IMR-90 (cell line): Measurements from ENCODE around the gene CENPP. TPM values are rescaled to one million over a fixed set of nuclear protein-coding genes. Genes with fewer than 3 reads are reported as not detected.

Experiments used
- ATAC-seq: fragments of 200-7000 bp; cut with Tn5 transposase; 2 replicates; pipeline ENCODE4 v1.9.1; 2020; ENCODE audit warnings: low read depth, mild to moderate bottlenecking, moderate library complexity
- BruUV-seq: library from RNA; stranded (reverse); fragments of 400-500 nt; replicated peaks from 2 replicates; lab custom pipeline; 2021; lab: Mats Ljungman, UMichigan
- CTCF ChIA-PET: fragments of 300-600 bp; formaldehyde crosslinking; extraction: SDS; loops from one replicate; lab custom pipeline; 2021; ENCODE audit warnings: antibody characterized with exemption; lab: Yijun Ruan, JAX
- POLR2A ChIA-PET: fragments of 300-600 bp; sonication (Branson Sonifier 250); formaldehyde crosslinking; loops from one replicate; lab custom pipeline; 2022; ENCODE audit warnings: antibody characterized with exemption; ENCODE audit not compliant: unreplicated experiment; lab: Charles Lee
- DNase-seq: peaks from one replicate; pipeline ENCODE4 v3.0.0; 2013
- H2AFZ ChIP-seq: replicated peaks from 2 replicates; pipeline ENCODE3; 2013; ENCODE audit warnings: low read length, mild to moderate bottlenecking; ENCODE audit not compliant: poor library complexity
- H2AK5ac ChIP-seq: 2 replicates; pipeline ENCODE4 v1.6.1; 2013; ENCODE audit warnings: low read depth, low read length, inconsistent platforms
- H2AK9ac ChIP-seq: replicated peaks from 2 replicates; pipeline ENCODE3; 2013; ENCODE audit warnings: mild to moderate bottlenecking, low read depth, low read length, moderate library complexity; ENCODE audit not compliant: poor library complexity
- H2BK120ac ChIP-seq: 2 replicates; pipeline ENCODE4 v1.6.1; 2013; ENCODE audit warnings: low read depth, low read length, inconsistent platforms
- H2BK15ac ChIP-seq: 3 replicates; pipeline ENCODE4 v1.6.1; 2013; ENCODE audit warnings: low read depth, low read length, inconsistent platforms
- H2BK20ac ChIP-seq: 2 replicates; pipeline ENCODE4 v1.6.1; 2013; ENCODE audit warnings: low read depth, mild to moderate bottlenecking, inconsistent platforms, low read length, moderate library complexity
- H2BK5ac ChIP-seq: 2 replicates; pipeline ENCODE4 v1.6.1; 2013; ENCODE audit warnings: mild to moderate bottlenecking, low read depth, low read length, inconsistent platforms; ENCODE audit not compliant: poor library complexity, severe bottlenecking
- H3K14ac ChIP-seq: replicated peaks from 2 replicates; pipeline ENCODE4 v1.6.1; 2013; ENCODE audit warnings: low read depth, low read length, inconsistent platforms
- H3K18ac ChIP-seq: 2 replicates; pipeline ENCODE4 v1.6.1; 2013; ENCODE audit warnings: low read depth, low read length, control low read depth
- H3K23ac ChIP-seq: 2 replicates; pipeline ENCODE4 v1.6.1; 2013; ENCODE audit warnings: low read depth, low read length, inconsistent platforms
- H3K27ac ChIP-seq: 2 replicates; pipeline ENCODE4 v1.5.1; 2013; ENCODE audit warnings: mild to moderate bottlenecking, control low read depth, low read length; ENCODE audit not compliant: insufficient read depth
- H3K27me3 ChIP-seq: 2 replicates; pipeline ENCODE4 v1.6.1; 2013; ENCODE audit warnings: low read length; ENCODE audit not compliant: control insufficient read depth, insufficient read depth
- H3K36me3 ChIP-seq: 2 replicates; pipeline ENCODE4 v1.6.1; 2013; ENCODE audit warnings: low read length, mixed read lengths; ENCODE audit not compliant: control insufficient read depth, insufficient read depth
- H3K4ac ChIP-seq: 2 replicates; pipeline ENCODE4 v1.6.1; 2013; ENCODE audit warnings: low read depth, low read length, inconsistent platforms
- H3K4me1 ChIP-seq: 2 replicates; pipeline ENCODE4 v1.6.1; 2013; ENCODE audit warnings: low read length, mixed read lengths; ENCODE audit not compliant: control insufficient read depth, insufficient read depth
- H3K4me2 ChIP-seq: 2 replicates; pipeline ENCODE4 v1.6.1; 2013; ENCODE audit warnings: low read depth, mild to moderate bottlenecking, control low read depth, low read length, moderate library complexity
- H3K4me3 ChIP-seq: 2 replicates; pipeline ENCODE4 v1.5.1; 2013; ENCODE audit warnings: low read depth, mild to moderate bottlenecking, control low read depth, low read length, moderate library complexity; ENCODE audit not compliant: insufficient read depth
- H3K56ac ChIP-seq: 2 replicates; pipeline ENCODE4 v1.6.1; 2013; ENCODE audit warnings: low read length, inconsistent platforms; ENCODE audit not compliant: insufficient read depth; ENCODE audit errors: extremely low read depth
- H3K79me1 ChIP-seq, 2 experiments: 2 replicates each; pipeline ENCODE4 v1.6.1; 2013; ENCODE audit warnings: low read length in 2 of 2, inconsistent platforms in 1 of 2, low read depth in 1 of 2
- H3K9ac ChIP-seq: 2 replicates; pipeline ENCODE4 v1.6.1; 2013; ENCODE audit warnings: low read depth, low read length, control low read depth
- H3K9me1 ChIP-seq: 2 replicates; pipeline ENCODE4 v1.6.1; 2013; ENCODE audit warnings: low read length, inconsistent platforms; ENCODE audit not compliant: insufficient read depth
- H3K9me3 ChIP-seq: 2 replicates; pipeline ENCODE4 v1.6.1; 2013; ENCODE audit warnings: low read length; ENCODE audit not compliant: control insufficient read depth, insufficient read depth
- H4K20me1 ChIP-seq: 2 replicates; pipeline ENCODE4 v1.6.1; 2013; ENCODE audit warnings: low read length, inconsistent platforms; ENCODE audit not compliant: insufficient read depth
- H4K5ac ChIP-seq: 2 replicates; pipeline ENCODE4 v1.6.1; 2013; ENCODE audit warnings: mild to moderate bottlenecking, low read depth, low read length, control low read depth
- H4K8ac ChIP-seq, 2 experiments: 2 replicates each; pipeline ENCODE4 v1.6.1; 2013; ENCODE audit warnings: low read depth in 2 of 2, low read length in 2 of 2, control low read depth in 1 of 2, inconsistent platforms in 1 of 2
- H4K91ac ChIP-seq: 2 replicates; pipeline ENCODE4 v1.6.1; 2013; ENCODE audit warnings: low read depth, low read length, inconsistent platforms; ENCODE audit not compliant: insufficient read depth
- BHLHE40 ChIP-seq: fragments of 150-350 bp; IDR thresholded peaks from 2 replicates; pipeline ENCODE4 v1.6.1; 2016; ENCODE audit warnings: mild to moderate bottlenecking, low read depth, low read length
- CEBPB ChIP-seq: IDR thresholded peaks from 2 replicates; pipeline ENCODE4 v1.6.1; 2012; ENCODE audit warnings: low read depth, low read length, improper control_type of control experiment
- CHD1 ChIP-seq: IDR thresholded peaks from 2 replicates; pipeline ENCODE4 v1.6.1; 2012; ENCODE audit warnings: low read depth, low read length, improper control_type of control experiment
- ELK1 ChIP-seq: fragments of 150-350 bp; IDR thresholded peaks from 2 replicates; pipeline ENCODE4 v1.6.1; 2016; ENCODE audit warnings: low read depth, mild to moderate bottlenecking, low read length, moderate library complexity, borderline replicate concordance
- FOS ChIP-seq: fragments of 150-350 bp; IDR thresholded peaks from 2 replicates; pipeline ENCODE4 v1.6.1; 2016; ENCODE audit warnings: low read depth, low read length
- MAFK ChIP-seq: IDR thresholded peaks from 2 replicates; pipeline ENCODE4 v1.6.1; 2012; ENCODE audit warnings: low read depth, low read length, improper control_type of control experiment
- MAZ ChIP-seq: IDR thresholded peaks from 2 replicates; pipeline ENCODE4 v1.6.1; 2012; ENCODE audit warnings: low read depth, mild to moderate bottlenecking, low read length, improper control_type of control experiment, moderate library complexity, borderline replicate concordance
- MXI1 ChIP-seq: IDR thresholded peaks from 2 replicates; pipeline ENCODE4 v1.6.1; 2012; ENCODE audit warnings: low read depth, mild to moderate bottlenecking, low read length, moderate library complexity, borderline replicate concordance
- NFE2L2 ChIP-seq: fragments of 150-350 bp; IDR thresholded peaks from 2 replicates; pipeline ENCODE4 v1.6.1; 2016; ENCODE audit warnings: low read depth, mild to moderate bottlenecking, low read length
- POLR2A ChIP-seq: IDR thresholded peaks from 2 replicates; pipeline ENCODE4 v1.6.1; 2012; ENCODE audit warnings: mild to moderate bottlenecking, low read depth, low read length
- RAD21 ChIP-seq: IDR thresholded peaks from 2 replicates; pipeline ENCODE4 v1.6.1; 2012; ENCODE audit warnings: low read length, improper control_type of control experiment
- RCOR1 ChIP-seq: IDR thresholded peaks from 2 replicates; pipeline ENCODE4 v1.6.1; 2012; ENCODE audit warnings: mild to moderate bottlenecking, low read length, improper control_type of control experiment; ENCODE audit not compliant: insufficient replicate concordance
- RFX5 ChIP-seq: IDR thresholded peaks from 2 replicates; pipeline ENCODE4 v1.8.0; 2012; ENCODE audit warnings: low read depth, mild to moderate bottlenecking, low read length, moderate library complexity
- SMC3 ChIP-seq: fragments of 150-350 bp; IDR thresholded peaks from 2 replicates; pipeline ENCODE4 v1.6.1; 2016; ENCODE audit warnings: low read depth, mild to moderate bottlenecking, antibody characterized with exemption, low read length, moderate library complexity
- whole genome bisulfite sequencing, 2 experiments: methylation state at CpG; one replicate each; pipeline versions ENCODE4 v1.1.5 to v1.1.7; 2013; ENCODE audit warnings: missing lambda C conversion rate in 2 of 2; ENCODE audit not compliant: insufficient read length in 1 of 2; ENCODE audit errors: extremely low coverage in 2 of 2; 5-methylcytosine and 5-hydroxymethylcytosine counted together
- dilution Hi-C: fragments of 300-500 bp; cut with HindIII; formaldehyde crosslinking; loops from one replicate; pipeline ENCODE4 v1.14.3; 2018; ENCODE audit warnings: low sequenced_read_pairs; ENCODE audit not compliant: unreplicated experiment
- in situ Hi-C: fragments of 300-500 bp; cut with MboI; formaldehyde crosslinking; loops from 3 replicates; pipeline ENCODE4 v1.14.3; 2019; ENCODE audit warnings: low sequenced_read_pairs, inconsistent platforms, mixed read lengths
- intact Hi-C: fragments of 100-400 bp; cut with micrococcal nuclease; formaldehyde crosslinking; loops from 2 replicates; pipeline ENCODE4 v1.10.0; 2022
- polyA plus RNA-seq, 3 experiments: library from polyadenylated mRNA; depleted of rRNA; stranded (reverse); fragments of >200 nt; gene quantifications; 2 replicates each; pipeline ENCODE4 v1.2.3, GENCODE V29; 2012; ENCODE audit warnings: low replicate concordance in 1 of 3
- total RNA-seq: library from RNA; depleted of rRNA; stranded (reverse); fragments of >200 nt; gene quantifications from 2 replicates; pipeline ENCODE4 v1.2.3, GENCODE V29; 2012
- TF ChIP-seq, protein P1 (sequence below): conservative IDR thresholded peaks from 2 replicates; pipeline ENCODE4 v1.5.1; 2012; ENCODE audit warnings: mild to moderate bottlenecking, low read depth, low read length, improper control_type of control experiment
- TF ChIP-seq, protein P2 (sequence below): fragments of 150-350 bp; IDR thresholded peaks from 2 replicates; pipeline ENCODE4 v1.6.1; 2017; ENCODE audit warnings: mild to moderate bottlenecking, antibody characterized with exemption, low read length, low read depth

CENPP gene
- total and polyA plus RNA-seq, 2 of the 4 experiments (the other 2 are of a cell fraction), result 1.4 to 2.0 TPM

DNA sequence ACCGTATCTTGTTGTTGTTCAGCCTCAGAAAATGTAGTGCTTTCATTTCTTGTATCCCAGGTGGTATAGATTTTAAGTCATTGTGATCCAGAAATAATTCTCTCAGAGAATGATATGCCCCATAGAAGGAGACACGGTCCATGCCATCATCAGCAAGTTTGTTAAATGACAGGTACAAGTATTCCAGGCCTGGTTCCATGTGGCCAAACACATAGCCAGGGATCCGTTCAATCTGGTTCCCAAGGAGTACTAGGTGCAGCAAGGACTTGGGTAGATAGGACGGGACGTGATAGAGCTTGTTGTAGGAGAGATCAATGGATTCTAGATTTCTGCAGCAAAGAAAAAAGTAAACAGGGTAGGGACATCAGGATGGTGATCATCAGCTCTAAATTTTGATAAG lies 175.0 kb downstream of the CENPP start:
- dilution Hi-C loops, result no loop called here

More for the DNA sequence above, 175.0 kb downstream of the CENPP start:
- Histone ChIP-seq H3K27ac (no peak overlapping the region), H3K79me1 (peaks cover 0 to 9% of the 10 kb centered on the region in 2 experiments; a peak in 2 of 4 replicates), H3K4ac (no peak overlapping the region), H3K23ac (no peak overlapping the region), H2BK20ac (no peak overlapping the region), H3K4me1 (peaks cover 16% of the 10 kb centered on the region), H3K4me3 (no peak overlapping the region), H2BK120ac (no peak overlapping the region), H3K36me3 (no peaks in the 10 kb centered on the region), H3K27me3 (no peaks in the 10 kb centered on the region), H2BK15ac (0 out of 3 replicates have a peak overlapping the region, but pooled peaks have one; percentile 15), H3K56ac (no peak overlapping the region), H2BK5ac (no peak overlapping the region), H4K8ac (no peak overlapping the region), H3K9ac (no peak overlapping the region), H3K14ac (no peak overlapping the region), H3K9me3 (no peaks in the 10 kb centered on the region), H3K9me1 (peaks cover 12% of the 10 kb centered on the region), H4K91ac (no peak overlapping the region), H4K20me1 (no peaks in the 10 kb centered on the region), H2AK5ac (no peak overlapping the region; the same call in 1 of the 2 replicates), H3K18ac (no peak overlapping the region), H2AFZ (no peak overlapping the region), H4K5ac (no peak overlapping the region), H3K4me2 (no peak overlapping the region), H2AK9ac (no peak overlapping the region)
- intact Hi-C loops, result no loop called here
- TF ChIP-seq, protein P1, sequence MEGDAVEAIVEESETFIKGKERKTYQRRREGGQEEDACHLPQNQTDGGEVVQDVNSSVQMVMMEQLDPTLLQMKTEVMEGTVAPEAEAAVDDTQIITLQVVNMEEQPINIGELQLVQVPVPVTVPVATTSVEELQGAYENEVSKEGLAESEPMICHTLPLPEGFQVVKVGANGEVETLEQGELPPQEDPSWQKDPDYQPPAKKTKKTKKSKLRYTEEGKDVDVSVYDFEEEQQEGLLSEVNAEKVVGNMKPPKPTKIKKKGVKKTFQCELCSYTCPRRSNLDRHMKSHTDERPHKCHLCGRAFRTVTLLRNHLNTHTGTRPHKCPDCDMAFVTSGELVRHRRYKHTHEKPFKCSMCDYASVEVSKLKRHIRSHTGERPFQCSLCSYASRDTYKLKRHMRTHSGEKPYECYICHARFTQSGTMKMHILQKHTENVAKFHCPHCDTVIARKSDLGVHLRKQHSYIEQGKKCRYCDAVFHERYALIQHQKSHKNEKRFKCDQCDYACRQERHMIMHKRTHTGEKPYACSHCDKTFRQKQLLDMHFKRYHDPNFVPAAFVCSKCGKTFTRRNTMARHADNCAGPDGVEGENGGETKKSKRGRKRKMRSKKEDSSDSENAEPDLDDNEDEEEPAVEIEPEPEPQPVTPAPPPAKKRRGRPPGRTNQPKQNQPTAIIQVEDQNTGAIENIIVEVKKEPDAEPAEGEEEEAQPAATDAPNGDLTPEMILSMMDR, result no peak
- TF ChIP-seq MAZ (no peak), ELK1 (no peak), RAD21 (no peak), SMC3 (no peak), MAFK (no peak), BHLHE40 (no peak), MXI1 (no peak), NFE2L2 (no peak), CHD1 (no peak), RFX5 (no peak), FOS (no peak), POLR2A (no peak), CEBPB (no peak), RCOR1 (no peak)
- TF ChIP-seq, protein P2, sequence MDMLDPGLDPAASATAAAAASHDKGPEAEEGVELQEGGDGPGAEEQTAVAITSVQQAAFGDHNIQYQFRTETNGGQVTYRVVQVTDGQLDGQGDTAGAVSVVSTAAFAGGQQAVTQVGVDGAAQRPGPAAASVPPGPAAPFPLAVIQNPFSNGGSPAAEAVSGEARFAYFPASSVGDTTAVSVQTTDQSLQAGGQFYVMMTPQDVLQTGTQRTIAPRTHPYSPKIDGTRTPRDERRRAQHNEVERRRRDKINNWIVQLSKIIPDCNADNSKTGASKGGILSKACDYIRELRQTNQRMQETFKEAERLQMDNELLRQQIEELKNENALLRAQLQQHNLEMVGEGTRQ, result no peak
- BruUV-seq, result no TSS peak
- POLR2A ChIA-PET, result no interaction called here
- no peak for ATAC-seq
- in situ Hi-C loops, result no loop called here
- DNase-seq, result no peak
- WGBS, 2 experiments, result 100% methylated on average over 1 of the region's 5 CpGs; no CpG with 5 or more reads in 1 of the 2 experiments
- CTCF ChIA-PET, result no interaction called here
